Keratinocyte (primary cell): ENCODE measurements around the gene SPON1. TPM values are rescaled to one million over a fixed set of nuclear protein-coding genes. Genes with fewer than 3 reads are reported as not detected.

ENCODE experiments used
- DNase-seq: peaks from one replicate; pipeline ENCODE4 v3.0.0-alpha.2; 2011; ENCODE audit warnings: low read depth, missing footprints, low spot score
- FAIRE-seq: peaks from 2 replicates; lab custom pipeline; 2011; peaks lifted over from hg19 to GRCh38; lab: Jason Lieb, UNC
- H2AFZ ChIP-seq: 2 replicates; pipeline ENCODE4 v1.6.0; 2012; ENCODE audit warnings: low read length, control low read depth, inconsistent platforms; ENCODE audit not compliant: control insufficient read depth
- H3K27ac ChIP-seq: 2 replicates; pipeline ENCODE4 v1.5.1; 2011; ENCODE audit warnings: low read length; ENCODE audit not compliant: control insufficient read depth, insufficient read depth
- H3K27me3 ChIP-seq: 3 replicates; pipeline ENCODE4 v1.6.0; 2011; ENCODE audit warnings: low read length; ENCODE audit not compliant: control insufficient read depth, insufficient read depth; ENCODE audit errors: extremely low read depth
- H3K36me3 ChIP-seq, 2 experiments: 2 replicates in 1 of 2; 3 replicates in 1 of 2; pipeline ENCODE4 v1.5.1; 2011; ENCODE audit warnings: low read length in 2 of 2, mild to moderate bottlenecking in 1 of 2; ENCODE audit not compliant: control insufficient read depth in 2 of 2, insufficient read depth in 2 of 2; ENCODE audit errors: extremely low read depth in 1 of 2
- H3K4me1 ChIP-seq: 3 replicates; pipeline ENCODE4 v1.5.1; 2011; ENCODE audit warnings: low read length; ENCODE audit not compliant: control insufficient read depth, insufficient read depth; ENCODE audit errors: extremely low read depth
- H3K4me2 ChIP-seq: 3 replicates; pipeline ENCODE4 v1.6.0; 2011; ENCODE audit warnings: low read depth, low read length; ENCODE audit not compliant: control insufficient read depth, insufficient read depth; ENCODE audit errors: extremely low read depth
- H3K4me3 ChIP-seq, 3 experiments: fragments of 200-600 bp in 1 of 3; sonication (generic) in 1 of 3; 2 replicates in 2 of 3; 3 replicates in 1 of 3; pipeline ENCODE4 v1.5.1; 2011 to 2016; ENCODE audit warnings: low read length in 3 of 3, mild to moderate bottlenecking in 3 of 3, control low read depth in 2 of 3, inconsistent platforms in 1 of 3, low read depth in 1 of 3, mixed read lengths in 1 of 3, mixed run types in 1 of 3, moderate library complexity in 1 of 3; ENCODE audit not compliant: control insufficient read depth in 2 of 3, insufficient read depth in 2 of 3; ENCODE audit errors: extremely low read depth in 1 of 3
- H3K79me2 ChIP-seq: 2 replicates; pipeline ENCODE4 v1.6.0; 2012; ENCODE audit warnings: low read length; ENCODE audit not compliant: control insufficient read depth, insufficient read depth
- H3K9ac ChIP-seq: 3 replicates; pipeline ENCODE4 v1.6.0; 2011; ENCODE audit warnings: low read length; ENCODE audit not compliant: control insufficient read depth, insufficient read depth; ENCODE audit errors: extremely low read depth
- H3K9me1 ChIP-seq: 3 replicates; pipeline ENCODE4 v1.6.0; 2011; ENCODE audit warnings: low read length; ENCODE audit not compliant: control insufficient read depth, insufficient read depth; ENCODE audit errors: extremely low read depth
- H3K9me3 ChIP-seq: 2 replicates; pipeline ENCODE4 v1.5.1; 2012; ENCODE audit warnings: low read depth, low read length; ENCODE audit not compliant: control insufficient read depth
- H4K20me1 ChIP-seq: 3 replicates; pipeline ENCODE4 v1.6.0; 2011; ENCODE audit warnings: low read length; ENCODE audit not compliant: control insufficient read depth, insufficient read depth; ENCODE audit errors: extremely low read depth
- EZH2 ChIP-seq: IDR thresholded peaks from one replicate; pipeline ENCODE4 v1.6.1; 2012; ENCODE audit warnings: inconsistent platforms, mild to moderate bottlenecking, low read length, moderate library complexity
- dilution Hi-C: fragments of 300-500 bp; cut with MboI; formaldehyde crosslinking; loops from one replicate; pipeline ENCODE4 v1.7.0; 2020; ENCODE audit warnings: low sequenced_read_pairs; ENCODE audit not compliant: extremely low pct_ligation_motif_present
- polyA plus RNA-seq, 5 experiments: library from polyadenylated mRNA; depleted of rRNA in 3 of 5; stranded (reverse) in 3 of 5; stranded (forward) in 1 of 5; unstranded in 1 of 5; fragments of >200 nt; gene quantifications; 1 replicate in 1 of 5; 2 replicates in 3 of 5; 3 replicates in 1 of 5; pipeline versions ENCODE4 v1.2.1 to v1.2.3, GENCODE V29; 2011 to 2012; ENCODE audit warnings: missing spikeins in 2 of 5, low read depth in 1 of 5, low replicate concordance in 1 of 5
- TF ChIP-seq, protein P1 (sequence below), 3 experiments: IDR thresholded peaks in 1 of 3; conservative IDR thresholded peaks in 1 of 3; optimal IDR thresholded peaks in 1 of 3; 2 replicates in 2 of 3; 3 replicates in 1 of 3; pipeline versions ENCODE3 to v1.5.1; 2011; ENCODE audit warnings: low read length in 3 of 3, mild to moderate bottlenecking in 3 of 3, moderate library complexity in 2 of 3, control low read depth in 1 of 3, inconsistent platforms in 1 of 3; ENCODE audit not compliant: insufficient read depth in 2 of 3; ENCODE audit errors: extremely low read depth in 1 of 3

Gene SPON1
- polyA plus RNA-seq, 1 donor (not counting 4 experiments of a cell fraction or from before 2014, with no cell fraction given), result not detected

DNA sequence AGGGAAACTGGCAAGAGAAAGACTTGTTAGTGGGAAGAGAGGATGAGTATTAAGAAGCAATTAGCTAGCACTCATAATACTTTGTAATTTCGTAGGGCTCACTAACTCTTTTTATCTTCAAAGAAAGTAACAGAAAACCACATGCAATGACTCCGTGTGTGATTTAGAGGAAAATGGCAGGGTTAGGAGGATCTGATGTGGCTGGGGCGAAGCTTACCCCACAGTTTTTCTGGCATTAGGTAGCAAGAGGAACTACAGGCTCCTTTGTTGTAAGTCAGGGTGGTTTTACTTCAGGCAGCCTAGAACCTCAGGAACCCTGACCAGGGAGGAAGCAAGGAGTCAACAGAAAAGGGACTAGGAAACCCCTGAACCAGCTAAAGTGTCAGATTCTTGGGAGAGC lies 89.7 kb downstream of the SPON1 start:
- Histone ChIP-seq H3K4me1 (no peaks in the 10 kb centered on the region), H3K79me2 (no peaks in the 10 kb centered on the region), H2AFZ (no peak overlapping the region), H3K27ac (no peak overlapping the region), H3K9me1 (no peaks in the 10 kb centered on the region), H3K9me3 (no peaks in the 10 kb centered on the region), H3K4me3 (no peak overlapping the region), H3K27me3 (peaks cover 1% of the 10 kb centered on the region), H3K9ac (no peak overlapping the region), H3K36me3 (no peaks in the 10 kb centered on the region), H4K20me1 (no peaks in the 10 kb centered on the region), H3K4me2 (no peak overlapping the region)
- TF ChIP-seq, protein P1, sequence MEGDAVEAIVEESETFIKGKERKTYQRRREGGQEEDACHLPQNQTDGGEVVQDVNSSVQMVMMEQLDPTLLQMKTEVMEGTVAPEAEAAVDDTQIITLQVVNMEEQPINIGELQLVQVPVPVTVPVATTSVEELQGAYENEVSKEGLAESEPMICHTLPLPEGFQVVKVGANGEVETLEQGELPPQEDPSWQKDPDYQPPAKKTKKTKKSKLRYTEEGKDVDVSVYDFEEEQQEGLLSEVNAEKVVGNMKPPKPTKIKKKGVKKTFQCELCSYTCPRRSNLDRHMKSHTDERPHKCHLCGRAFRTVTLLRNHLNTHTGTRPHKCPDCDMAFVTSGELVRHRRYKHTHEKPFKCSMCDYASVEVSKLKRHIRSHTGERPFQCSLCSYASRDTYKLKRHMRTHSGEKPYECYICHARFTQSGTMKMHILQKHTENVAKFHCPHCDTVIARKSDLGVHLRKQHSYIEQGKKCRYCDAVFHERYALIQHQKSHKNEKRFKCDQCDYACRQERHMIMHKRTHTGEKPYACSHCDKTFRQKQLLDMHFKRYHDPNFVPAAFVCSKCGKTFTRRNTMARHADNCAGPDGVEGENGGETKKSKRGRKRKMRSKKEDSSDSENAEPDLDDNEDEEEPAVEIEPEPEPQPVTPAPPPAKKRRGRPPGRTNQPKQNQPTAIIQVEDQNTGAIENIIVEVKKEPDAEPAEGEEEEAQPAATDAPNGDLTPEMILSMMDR (optimal IDR thresholded peaks at IDR 0.05 in 1 of 3, IDR thresholded peaks at IDR 0.05 in 1 of 3, conservative IDR thresholded peaks at IDR 0.05 in 1 of 3; ENCODE audit: extremely low read depth in 1 of 3, insufficient read depth in 2 of 3, low read length in 3 of 3), result no peak
- no peak for TF ChIP-seq EZH2
- DNase-seq (no peak), FAIRE-seq (no peak)
- dilution Hi-C loops, result no loop called here

- peak overlapping the region; percentile 8 for H2AFZ ChIP-seq
- no peak overlapping the region for H3K27ac ChIP-seq
- no peaks in the 10 kb centered on the region for H3K79me2 ChIP-seq
- H3K9me1 ChIP-seq, result no peaks in the 10 kb centered on the region
- H3K9me3 ChIP-seq, result no peaks in the 10 kb centered on the region
- dilution Hi-C loops, result no loop called here
- FAIRE-seq (peak; percentile 73), DNase-seq (no peak)
- no peaks in the 10 kb centered on the region for H4K20me1 ChIP-seq
- H3K36me3 ChIP-seq, result no peaks in the 10 kb centered on the region
- H3K9ac ChIP-seq, result no peak overlapping the region
- H3K4me2 ChIP-seq, result no peak overlapping the region
- H3K4me1 ChIP-seq, result peaks cover 3% of the 10 kb centered on the region
- no peak overlapping the region for H3K4me3 ChIP-seq
- no peak for TF ChIP-seq EZH2
- TF ChIP-seq, protein P1 (optimal IDR thresholded peaks at IDR 0.05 in 1 of 3, IDR thresholded peaks at IDR 0.05 in 1 of 3, conservative IDR thresholded peaks at IDR 0.05 in 1 of 3; ENCODE audit: extremely low read depth in 1 of 3, insufficient read depth in 2 of 3, low read length in 3 of 3), result no peak
- H3K27me3 ChIP-seq, result no peaks in the 10 kb centered on the region
Measured at GRCh38 chr11:14054116-14055107, 91.9 kb downstream of the SPON1 start.
